ENCODE data around the gene CSPG4. TPM values are rescaled to one million over a fixed set of nuclear protein-coding genes. Genes with fewer than 3 reads are reported as not detected.

The CSPG4 gene
- total and polyA plus RNA-seq, 2 of the 13 experiments (the other 11 are each of a cell fraction or from before 2014, with no cell fraction given), result 0.01 to 0.04 TPM

GRCh38 chr15:75723847-75724660, 11.4 kb upstream of the CSPG4 start (continued):
- TF ChIP-seq ATF7-NPFF (CRISPR knock-in tag; IDR thresholded peaks at IDR 0.05; ENCODE audit: low read depth), result no peak
- TF ChIP-seq ZNF75D (CRISPR knock-in tag; IDR thresholded peaks at IDR 0.05; ENCODE audit: borderline replicate concordance), result no peak
- peak; percentile 26; the same call in 1 of the 2 replicates for TF ChIP-seq HOXA3 (CRISPR knock-in tag; IDR thresholded peaks at IDR 0.05)
- TF ChIP-seq MAZ (IDR thresholded peaks at IDR 0.05; ENCODE audit: borderline replicate concordance, low read depth, low read length), result 0 out of 2 replicates have a peak, but pooled peaks have one; percentile 24
- TF ChIP-seq MAZ (CRISPR knock-in tag; IDR thresholded peaks at IDR 0.05; ENCODE audit: low read depth), result no peak
- peak; percentile 36; the same call in 1 of the 2 replicates for TF ChIP-seq ARID4A (CRISPR knock-in tag; IDR thresholded peaks at IDR 0.05; ENCODE audit: borderline replicate concordance)
- 0 out of 2 replicates have a peak, but pooled peaks have one; percentile 21 for TF ChIP-seq ZNF276 (CRISPR knock-in tag; IDR thresholded peaks at IDR 0.05; ENCODE audit: low read depth)
- peak; percentile 86; the same call in 1 of the 2 replicates for TF ChIP-seq U2AF2 (IDR thresholded peaks at IDR 0.05; ENCODE audit: low read depth, low read length)
- peak; percentile 63; the same call in 1 of the 2 replicates for TF ChIP-seq ZNF768 (CRISPR knock-in tag; IDR thresholded peaks at IDR 0.05)
- TF ChIP-seq ATF1 (CRISPR knock-in tag; IDR thresholded peaks at IDR 0.05), result peak; percentile 80
- no peak for TF ChIP-seq ZNF761 (CRISPR knock-in tag; conservative IDR thresholded peaks at IDR 0.05)
- TF ChIP-seq FOXJ3 (CRISPR knock-in tag; IDR thresholded peaks at IDR 0.05; ENCODE audit: borderline replicate concordance), result peak; percentile 76; the same call in 1 of the 2 replicates
- TF ChIP-seq EP300 (IDR thresholded peaks at IDR 0.05; ENCODE audit: low read depth in 2 of 2, low read length in 2 of 2), result peak in 1 of 2 experiments; percentile 66; a peak in 2 of 4 replicates
- TF ChIP-seq EP300 (CRISPR knock-in tag; IDR thresholded peaks at IDR 0.05; ENCODE audit: borderline replicate concordance), result no peak
- peak; percentile 37; the same call in 1 of the 2 replicates for TF ChIP-seq ZSCAN21 (CRISPR knock-in tag; IDR thresholded peaks at IDR 0.05; ENCODE audit: borderline replicate concordance)
- 0 out of 2 replicates have a peak, but pooled peaks have one; percentile 13 for TF ChIP-seq RAD21 (CRISPR knock-in tag; IDR thresholded peaks at IDR 0.05)
- TF ChIP-seq HHEX (CRISPR knock-in tag; IDR thresholded peaks at IDR 0.05), result no peak
- TF ChIP-seq CREM (IDR thresholded peaks at IDR 0.05), result peak; percentile 86
- TF ChIP-seq CREM (CRISPR knock-in tag; IDR thresholded peaks at IDR 0.05), result no peak
- peak; percentile 76 for TF ChIP-seq ASH2L (IDR thresholded peaks at IDR 0.05; ENCODE audit: insufficient read length, low read depth, low read length)
- no peak for TF ChIP-seq TMF1 (CRISPR knock-in tag; IDR thresholded peaks at IDR 0.05; ENCODE audit: low read depth)

All from HepG2 (cell line).